ENCODE results near the gene LILRB2. TPM values are rescaled to one million over a fixed set of nuclear protein-coding genes. Genes with fewer than 3 reads are reported as not detected.

LILRB2 gene
- total and polyA plus RNA-seq, 2 donors from 2014 or later, result 1.9 to 11.5 TPM

- FAIRE-seq (no peak), DNase-seq (no peak)
- H3K4me1 ChIP-seq (ENCODE audit: control insufficient read depth in 2 of 3, insufficient read depth in 2 of 3, low read depth in 1 of 3, low read length in 3 of 3), result no peaks in the 10 kb centered on the region
- H3K27ac ChIP-seq (ENCODE audit: low read depth in 2 of 2, low read length in 2 of 2), result no peak overlapping the region
- no peak for TF ChIP-seq CTCF (IDR thresholded peaks at IDR 0.05; ENCODE audit: borderline replicate concordance, extremely low read depth, insufficient read depth)
- H3K27me3 ChIP-seq (ENCODE audit: control insufficient read depth, insufficient read depth, low read length), result no peaks in the 10 kb centered on the region
- H3K36me3 ChIP-seq (ENCODE audit: control insufficient read depth in 2 of 3, insufficient read depth in 3 of 3, low read length in 3 of 3), result no peaks in the 10 kb centered on the region
- H3K9ac ChIP-seq (ENCODE audit: low read length in 3 of 3), result no peak overlapping the region
- intact Hi-C loops (cut with DNase I), result no loop called here
- H3K9me3 ChIP-seq (ENCODE audit: control insufficient read depth in 2 of 3, insufficient read depth in 1 of 3, low read length in 3 of 3), result no peaks in the 10 kb centered on the region
- no peak overlapping the region for H3K4me3 ChIP-seq (ENCODE audit: low read length in 3 of 3)
These were observed 24.4 kb downstream of the LILRB2 start for GRCh38 chr19:54256250-54257115.

- Histone ChIP-seq H3K4me1 (ENCODE audit: control insufficient read depth in 2 of 3, insufficient read depth in 2 of 3, low read depth in 1 of 3, low read length in 3 of 3) (no peaks in the 10 kb centered on the region), H3K4me3 (ENCODE audit: low read length in 3 of 3) (no peak overlapping the region), H3K9me3 (ENCODE audit: control insufficient read depth in 2 of 3, insufficient read depth in 1 of 3, low read length in 3 of 3) (no peaks in the 10 kb centered on the region), H3K36me3 (ENCODE audit: control insufficient read depth in 2 of 3, insufficient read depth in 3 of 3, low read length in 3 of 3) (no peaks in the 10 kb centered on the region), H3K9ac (ENCODE audit: low read length in 3 of 3) (no peak overlapping the region), H3K27me3 (ENCODE audit: control insufficient read depth, insufficient read depth, low read length) (no peaks in the 10 kb centered on the region), H3K27ac (ENCODE audit: low read depth in 2 of 2, low read length in 2 of 2) (no peak overlapping the region)
- FAIRE-seq (no peak), DNase-seq (no peak)
- TF ChIP-seq CTCF (IDR thresholded peaks at IDR 0.05; ENCODE audit: borderline replicate concordance, extremely low read depth, insufficient read depth), result no peak
- intact Hi-C loops (cut with DNase I), result no loop called here
These were observed 25.7 kb downstream of the LILRB2 start for GRCh38 chr19:54255105-54255775.

- Histone ChIP-seq H3K27me3 (ENCODE audit: control insufficient read depth, insufficient read depth, low read length) (no peaks in the 10 kb centered on the region), H3K9ac (ENCODE audit: low read length in 3 of 3) (no peak overlapping the region), H3K27ac (ENCODE audit: low read depth in 2 of 2, low read length in 2 of 2) (no peak overlapping the region), H3K4me3 (ENCODE audit: low read length in 3 of 3) (no peak overlapping the region), H3K4me1 (ENCODE audit: control insufficient read depth in 2 of 3, insufficient read depth in 2 of 3, low read depth in 1 of 3, low read length in 3 of 3) (no peaks in the 10 kb centered on the region), H3K9me3 (ENCODE audit: control insufficient read depth in 2 of 3, insufficient read depth in 1 of 3, low read length in 3 of 3) (no peaks in the 10 kb centered on the region), H3K36me3 (ENCODE audit: control insufficient read depth in 2 of 3, insufficient read depth in 3 of 3, low read length in 3 of 3) (no peaks in the 10 kb centered on the region)
- intact Hi-C loops (cut with DNase I), result no loop called here
- no peak for FAIRE-seq
- DNase-seq, result no peak
- TF ChIP-seq CTCF (IDR thresholded peaks at IDR 0.05; ENCODE audit: borderline replicate concordance, extremely low read depth, insufficient read depth), result no peak
These were observed 26.6 kb downstream of the LILRB2 start for GRCh38 chr19:54254195-54254906.
